ENCODE results near the gene NECTIN1.
"Not testable (repeated sequence)": the region's sequence is repeated elsewhere in the genome, so short reads cannot be mapped to it uniquely, and the experiment has no call there.

The NECTIN1 gene

DNA sequence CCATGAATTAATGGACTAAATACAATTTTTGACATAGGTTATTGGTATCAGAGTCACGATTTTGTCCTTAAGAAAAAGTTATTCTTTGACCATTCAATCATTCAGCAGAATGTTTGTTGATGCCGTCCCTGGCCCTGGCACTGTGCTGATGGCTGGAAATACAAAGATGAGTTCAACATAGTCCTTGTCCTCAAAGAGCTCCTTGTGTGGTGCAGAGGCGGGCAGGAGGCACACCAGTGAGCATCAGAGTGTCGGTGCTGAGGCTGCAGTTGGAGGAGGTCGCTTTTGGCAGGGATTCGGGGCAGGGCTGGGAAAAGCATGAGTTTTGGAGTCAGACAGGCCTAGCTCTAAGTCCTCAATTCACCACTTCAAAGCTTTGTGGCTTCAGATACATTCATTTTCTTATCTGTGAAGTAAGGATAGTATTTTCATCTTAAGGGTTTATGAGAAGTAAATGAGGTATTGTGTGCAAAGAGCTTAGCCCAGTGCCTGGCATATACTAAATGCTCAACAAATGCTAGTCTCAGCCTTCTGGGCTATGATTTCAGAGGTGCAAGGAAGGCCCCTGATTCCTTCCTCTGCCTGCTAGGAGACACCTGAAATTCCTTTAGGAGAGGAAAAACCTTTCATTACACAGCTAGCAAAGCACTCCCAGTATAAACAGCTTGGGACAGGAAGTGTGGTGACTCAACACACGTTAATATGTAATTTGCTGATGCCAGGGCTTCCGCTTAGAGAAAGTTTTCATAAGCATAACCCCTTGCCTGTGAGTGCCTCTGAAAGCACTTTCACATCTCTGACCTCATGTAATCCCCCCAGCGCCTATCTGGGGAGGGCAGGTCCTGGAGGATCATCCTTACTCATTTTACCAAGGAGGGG is 113.8 kb downstream of the NECTIN1 start:
- FAIRE-seq, result no peak

DNA sequence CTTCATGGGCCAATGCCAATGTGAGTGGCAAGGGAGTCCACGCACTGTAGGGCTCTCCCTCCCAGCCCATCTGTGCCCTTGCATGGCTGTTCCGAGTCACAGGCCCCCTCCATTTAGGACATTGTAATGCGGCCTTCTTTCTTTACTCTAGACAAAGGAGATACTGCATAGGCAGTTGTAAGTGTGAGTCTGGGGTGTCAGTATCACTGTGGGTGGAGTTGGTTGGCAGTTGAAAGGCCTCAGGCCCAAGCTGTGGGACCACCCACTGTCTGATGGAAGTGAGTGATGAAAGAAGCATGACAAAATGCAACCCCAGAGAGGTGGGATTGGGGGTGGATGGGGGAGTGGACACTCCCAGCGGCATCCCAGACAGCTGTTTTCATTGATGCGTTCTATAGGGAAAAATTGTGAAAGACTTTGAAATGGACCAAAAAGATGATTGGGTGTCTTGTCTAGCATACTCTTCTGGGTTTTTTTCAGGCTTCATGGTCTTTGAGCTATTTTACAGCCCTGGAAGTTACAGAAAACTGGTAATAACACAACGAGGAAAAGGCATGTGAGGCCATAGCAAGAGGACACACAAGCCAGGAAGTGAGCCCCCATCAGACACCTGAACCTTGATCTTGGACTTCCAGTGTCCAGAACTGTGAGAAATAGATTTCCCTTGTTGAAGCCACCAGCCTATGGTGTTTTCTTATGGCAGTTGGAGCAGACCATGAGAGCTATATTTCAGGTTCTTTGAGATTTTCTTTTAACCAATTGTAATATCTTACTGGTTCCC is 114.6 kb downstream of the NECTIN1 start:
- FAIRE-seq, result no peak

DNA sequence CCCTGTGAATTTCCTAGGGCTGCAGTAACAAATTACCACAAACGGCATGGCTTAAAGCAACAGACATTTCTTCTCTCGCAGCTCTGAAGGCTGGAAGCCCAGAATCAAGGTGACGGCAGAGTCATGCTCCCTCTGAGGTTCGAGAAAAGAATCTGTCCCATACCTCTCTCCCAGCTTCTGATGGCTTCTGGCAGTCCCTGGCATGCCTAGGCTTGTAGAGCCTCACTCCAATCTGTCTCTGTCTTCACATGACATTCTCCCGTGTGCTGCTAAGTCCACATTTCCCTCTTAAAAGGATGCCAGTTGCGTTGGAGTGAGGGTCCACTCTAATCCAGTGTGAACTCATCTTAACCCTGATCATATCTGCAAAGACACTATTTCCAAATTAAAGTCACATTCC is 116.2 kb downstream of the NECTIN1 start:
- no peak for FAIRE-seq

DNA sequence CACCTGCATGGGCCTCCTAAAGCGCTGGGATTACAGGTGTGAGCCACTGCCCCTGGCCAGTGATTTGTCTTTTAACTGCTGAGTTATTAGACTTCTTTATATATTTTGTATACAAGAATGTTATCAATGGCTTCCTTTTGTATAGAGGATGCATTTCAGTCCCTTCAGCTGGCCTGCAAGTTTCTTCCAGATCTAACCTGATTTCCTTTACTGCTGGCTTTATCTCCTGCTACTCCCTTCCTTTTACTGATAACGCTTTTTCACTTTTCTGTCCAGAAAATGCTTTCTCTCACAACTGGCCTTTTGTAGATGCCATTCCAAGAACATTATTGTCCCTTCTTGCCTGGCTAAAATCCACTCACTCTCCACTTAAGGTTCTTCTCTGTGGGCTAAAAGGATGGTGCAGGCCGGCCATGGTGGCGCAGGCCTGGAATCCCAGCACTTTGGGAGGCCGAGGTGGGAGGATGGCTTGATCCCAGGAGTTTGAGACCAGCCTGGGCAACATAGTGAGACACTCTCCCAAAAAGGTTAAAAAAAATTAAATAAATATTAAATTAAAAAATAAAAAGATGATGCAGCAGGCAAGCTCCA is 118.1 kb downstream of the NECTIN1 start:
- FAIRE-seq, result no peak

DNA sequence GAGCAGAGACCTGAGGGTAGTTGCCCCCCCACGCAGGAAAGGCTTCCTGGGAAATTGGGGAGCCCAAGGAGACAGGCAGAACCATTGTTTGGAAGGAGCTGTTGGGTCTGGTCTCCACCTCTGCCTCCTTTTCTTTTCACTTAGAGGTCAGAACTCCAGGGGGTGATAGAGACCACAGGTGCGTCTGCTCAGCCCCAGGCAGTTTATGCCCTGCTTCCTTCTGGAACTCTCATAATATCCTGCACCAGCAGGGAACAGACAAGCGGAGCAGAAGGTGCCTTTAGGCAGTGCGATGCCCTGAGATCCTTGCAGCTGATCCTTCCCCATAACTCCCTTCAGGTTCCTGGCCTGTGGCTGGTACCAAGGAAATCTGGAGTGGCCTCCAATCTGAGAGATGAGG is 120.2 kb downstream of the NECTIN1 start:
- FAIRE-seq, result no peak

DNA sequence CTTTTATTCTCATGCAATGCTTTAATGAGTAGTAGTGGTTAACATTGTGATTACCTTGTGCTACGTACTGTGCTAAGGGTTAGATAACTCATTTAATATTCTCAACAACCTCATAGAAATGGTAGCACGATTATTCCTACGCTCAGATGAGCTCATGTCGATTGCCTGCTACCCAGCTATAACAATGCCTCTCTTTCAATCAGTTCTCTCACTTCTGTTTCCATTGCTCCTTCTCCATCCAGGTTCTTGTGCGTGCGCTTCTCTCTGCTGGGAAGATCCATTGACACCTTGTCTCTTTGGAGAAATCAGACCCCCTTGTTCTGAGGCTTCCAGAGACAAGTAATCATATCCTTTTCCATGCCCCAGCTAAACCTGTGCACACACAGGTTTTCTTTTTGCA is 120.8 kb downstream of the NECTIN1 start:
- FAIRE-seq, result no peak

DNA sequence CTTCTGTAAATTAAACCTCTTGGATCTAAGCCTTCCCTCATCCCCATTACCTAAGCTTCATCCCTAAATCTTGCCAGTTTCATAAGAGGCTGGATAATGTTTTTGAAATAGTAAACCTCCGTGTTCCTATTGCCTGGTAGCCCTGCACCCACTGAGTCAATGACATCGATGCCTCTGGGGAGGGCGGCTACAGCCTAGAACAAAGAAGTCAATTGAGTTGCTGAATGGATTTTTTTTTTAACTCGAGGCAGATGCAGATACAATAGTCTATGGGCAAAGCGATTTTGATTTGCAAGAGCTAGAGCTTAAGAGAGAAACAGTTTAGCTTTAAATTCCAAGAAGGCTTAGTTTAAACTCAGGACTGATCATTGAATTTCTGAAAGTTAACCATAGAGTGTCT is 121.3 kb downstream of the NECTIN1 start:
- FAIRE-seq, result no peak

DNA sequence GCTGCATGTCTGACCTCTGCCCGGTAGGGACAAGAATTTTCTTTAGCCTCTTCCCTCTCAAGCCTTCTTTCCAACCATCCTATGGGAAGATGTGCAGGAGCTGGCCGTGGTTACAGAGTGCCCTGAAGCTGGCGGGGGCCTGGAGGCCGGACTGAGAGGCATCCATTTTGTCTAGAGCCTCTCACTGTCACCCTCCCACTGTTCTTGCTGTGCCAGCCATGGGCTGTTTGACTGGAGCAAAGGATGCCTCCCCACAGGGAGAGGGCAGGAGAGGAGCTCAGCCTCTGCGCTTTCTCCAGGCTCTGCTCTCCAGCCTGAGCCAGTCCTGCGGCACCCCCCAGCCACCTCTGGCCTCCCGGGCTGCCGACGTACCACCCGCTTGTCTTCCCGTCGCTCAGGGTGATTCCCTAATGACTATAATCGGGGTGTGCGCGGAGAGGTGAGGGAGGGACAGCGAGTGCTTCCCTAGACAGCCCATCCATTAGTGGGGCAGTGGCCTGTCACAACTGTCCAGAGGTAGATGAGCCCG is 123.8 kb downstream of the NECTIN1 start:
- FAIRE-seq, result no peak

DNA sequence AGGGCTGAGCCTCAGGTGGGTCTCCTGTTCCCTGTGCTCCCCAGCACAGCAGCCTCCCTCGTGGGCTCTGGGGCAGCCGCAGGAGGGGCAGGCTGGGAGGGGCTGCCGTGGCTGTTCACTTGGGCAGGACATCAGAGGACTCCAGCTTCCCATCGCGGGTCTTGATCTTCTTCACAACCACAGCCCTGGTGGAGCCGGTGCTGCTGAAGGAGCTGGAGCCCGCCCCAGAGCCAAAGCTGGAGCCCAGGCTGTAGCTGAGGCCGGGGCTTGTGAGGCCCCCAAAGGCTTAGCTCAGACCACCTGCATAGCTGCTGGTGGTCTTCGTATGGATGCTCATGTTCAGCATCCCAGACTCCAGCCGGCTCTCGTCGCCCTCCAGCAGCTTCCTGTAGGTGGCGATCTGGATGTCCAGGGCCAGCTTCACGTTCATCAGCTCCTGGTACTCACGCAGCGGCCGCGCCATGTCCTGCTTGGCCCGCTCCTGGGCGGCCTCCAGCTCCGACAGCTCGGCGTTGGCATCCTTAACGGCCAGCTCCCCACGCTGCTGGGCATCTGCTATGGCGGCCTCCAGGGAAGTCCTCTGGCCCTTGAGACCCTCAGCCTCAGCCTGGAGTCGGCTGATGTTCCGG is 126.1 kb downstream of the NECTIN1 start:
- no peak for FAIRE-seq

DNA sequence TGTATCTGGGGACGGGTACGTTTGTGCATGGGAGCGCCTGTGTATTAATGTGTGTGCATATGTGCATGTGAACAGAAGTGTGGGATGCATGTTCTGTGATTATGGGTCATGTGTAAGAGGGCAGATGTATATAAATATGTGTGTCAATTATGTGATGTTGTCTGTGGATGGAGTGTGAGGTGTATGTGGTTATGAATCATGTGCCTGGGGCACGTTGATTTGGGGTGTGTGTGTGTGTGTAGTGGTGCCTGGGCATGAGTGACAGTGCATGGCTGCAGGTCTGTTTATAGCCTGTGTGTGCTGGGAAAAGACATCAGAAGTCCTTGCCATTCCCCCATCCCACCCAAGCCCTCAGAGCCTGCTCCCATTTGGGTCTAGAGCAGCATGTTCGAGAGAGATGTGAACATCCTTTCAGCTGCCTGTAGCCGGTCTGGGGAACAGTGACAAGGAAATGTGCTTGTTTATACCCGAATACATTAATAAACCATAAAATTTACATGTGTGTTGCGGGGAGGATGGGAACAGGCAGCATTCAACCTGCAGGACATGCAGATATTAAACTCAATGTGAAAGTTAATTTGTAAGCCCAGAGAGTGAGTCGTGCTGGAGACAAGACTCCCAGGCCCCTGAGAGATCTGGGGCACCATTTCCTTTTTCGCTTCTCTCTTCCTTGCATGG is 129.0 kb downstream of the NECTIN1 start:
- FAIRE-seq, result no peak

DNA sequence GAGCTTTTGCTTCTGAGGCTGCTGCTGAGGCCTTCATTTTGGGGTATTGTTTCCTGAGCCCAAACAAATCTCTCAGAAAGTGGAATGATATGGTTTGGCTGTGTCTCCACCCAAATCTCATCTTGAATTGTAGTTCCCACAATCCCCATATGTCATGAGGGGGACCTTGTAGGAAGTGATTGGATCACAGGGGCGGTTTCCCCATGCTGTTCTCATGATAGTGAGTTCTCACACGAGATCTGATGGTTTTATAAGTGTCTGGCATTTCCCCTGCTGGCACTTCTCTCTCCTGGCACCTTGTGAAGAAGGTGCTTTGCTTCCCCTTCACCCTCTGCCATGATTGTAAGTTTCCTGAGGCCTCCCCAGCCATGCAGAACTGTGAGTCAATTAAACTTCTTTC is 133.1 kb downstream of the NECTIN1 start:
- not testable (repeated sequence) for FAIRE-seq

DNA sequence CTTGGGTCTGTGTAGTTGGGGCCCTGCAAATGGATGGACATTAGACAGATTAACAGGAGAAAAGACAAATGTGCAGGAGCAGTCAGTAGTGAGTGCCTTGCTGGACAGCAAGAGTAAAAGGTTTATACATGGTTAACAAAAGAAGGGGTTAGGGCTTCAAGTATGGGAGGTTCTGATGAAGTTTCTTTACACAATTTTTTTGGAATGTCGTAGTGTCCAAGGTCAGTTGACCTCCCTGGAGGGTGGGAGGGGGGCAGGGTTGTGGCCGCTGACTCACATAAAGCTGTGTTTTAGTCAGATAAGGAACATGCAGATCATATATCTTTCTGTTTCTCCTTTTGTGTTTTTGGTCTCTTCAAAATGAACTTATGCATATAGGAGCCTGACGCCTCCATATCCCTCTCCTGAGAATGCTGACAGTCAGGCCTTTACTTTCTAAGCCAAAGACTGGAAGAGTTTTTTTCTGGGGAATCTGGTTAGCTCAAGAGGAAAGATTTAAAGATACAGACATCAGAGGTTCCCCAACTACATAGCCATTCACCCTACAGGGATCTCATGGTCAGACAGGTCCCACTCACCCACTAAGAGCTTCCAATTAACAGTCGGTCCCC is 134.3 kb downstream of the NECTIN1 start:
- no peak for FAIRE-seq

DNA sequence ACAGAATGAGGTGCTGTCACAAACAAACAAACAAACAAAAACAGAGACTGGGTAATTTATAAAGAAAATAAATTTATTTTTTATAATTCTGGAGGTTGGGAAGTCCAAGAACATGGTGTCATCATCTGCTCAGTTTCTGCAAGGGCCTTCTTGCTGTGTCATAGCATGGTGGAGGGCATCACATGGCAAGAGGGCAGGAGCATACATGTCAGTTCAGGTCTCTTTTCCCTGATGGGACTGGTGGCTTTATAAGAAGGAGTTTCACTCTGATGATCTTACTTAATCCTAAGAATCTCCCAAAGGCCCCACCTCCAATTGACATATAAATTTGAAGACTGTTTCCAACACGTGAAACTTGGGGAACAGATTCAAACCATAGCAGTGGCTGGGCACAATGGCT is 135.7 kb downstream of the NECTIN1 start:
- no peak for FAIRE-seq

DNA sequence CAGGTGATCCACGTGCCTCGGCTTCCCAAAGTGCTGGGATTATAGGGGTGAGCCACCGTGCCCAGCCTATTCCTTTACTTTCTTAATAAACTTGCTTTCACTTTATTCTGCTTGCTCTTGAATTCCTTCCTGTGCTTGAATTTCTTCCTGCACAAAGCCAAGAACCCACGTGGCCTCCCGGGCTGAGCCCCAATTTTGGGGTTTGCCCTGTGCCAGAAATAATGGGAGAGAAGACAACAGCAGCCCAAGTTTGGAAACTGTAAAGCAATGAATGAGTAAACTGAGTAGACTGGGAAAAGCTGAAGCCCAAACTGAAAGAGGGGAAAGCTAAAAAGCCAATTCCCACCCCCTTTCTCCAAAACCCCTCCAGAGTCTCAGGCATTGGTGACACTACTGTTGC is 136.4 kb downstream of the NECTIN1 start:
- no peak for FAIRE-seq

DNA sequence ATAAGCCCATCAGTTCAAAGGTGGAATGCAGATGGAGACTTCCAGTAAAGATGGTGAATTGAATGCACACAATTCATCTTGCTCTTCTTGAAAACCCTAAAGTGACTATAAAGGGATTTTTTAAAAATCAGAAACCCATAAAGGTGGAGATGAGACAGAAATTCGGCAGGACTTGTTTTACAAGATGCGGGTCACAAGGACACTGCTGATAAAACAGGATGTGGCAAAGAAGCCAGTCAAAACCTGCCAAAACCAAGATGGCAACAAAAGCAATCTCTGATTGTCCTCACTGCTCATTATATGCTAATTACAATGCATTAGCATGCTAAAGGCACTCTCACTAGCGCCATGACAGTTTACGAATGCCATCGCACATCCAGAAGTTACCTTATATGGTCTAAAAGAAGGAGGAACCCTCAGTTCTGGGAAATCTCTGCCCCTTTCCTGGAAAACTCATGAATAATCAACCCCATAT is 137.1 kb downstream of the NECTIN1 start:
- FAIRE-seq, result no peak

DNA sequence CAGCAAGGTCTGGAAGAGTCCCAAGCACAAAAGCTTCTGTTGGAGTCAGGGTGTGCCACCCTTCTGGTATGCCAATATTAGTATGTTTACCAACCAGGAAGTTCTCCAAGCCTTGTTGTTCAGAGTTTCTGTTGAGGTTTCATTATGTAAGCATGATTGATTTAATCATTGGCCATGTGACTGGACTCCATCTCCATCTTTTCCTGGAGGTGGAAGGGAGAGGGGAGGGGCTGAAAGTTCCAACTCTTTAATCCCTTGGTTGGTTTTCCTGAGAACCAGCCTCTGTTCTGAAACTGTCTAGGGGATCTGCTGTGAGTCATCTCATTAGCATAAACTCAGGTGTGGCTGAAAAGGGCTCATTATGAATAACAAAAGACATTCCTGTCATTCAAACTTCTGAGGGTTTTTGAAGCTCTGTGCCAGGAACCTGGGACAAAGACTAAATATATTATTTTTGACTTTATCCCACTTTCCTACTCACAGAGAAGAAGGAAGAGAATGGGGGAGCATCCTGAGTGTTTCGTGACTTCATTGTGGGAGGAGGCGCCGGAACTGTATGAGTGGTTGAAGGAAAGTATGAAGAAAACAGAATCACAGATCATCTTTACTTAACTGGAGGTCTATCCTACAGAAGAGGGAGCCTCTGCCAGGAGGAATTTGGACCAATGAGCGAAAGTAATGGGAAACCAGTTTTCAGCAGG is 138.2 kb downstream of the NECTIN1 start:
- FAIRE-seq, result no peak

DNA sequence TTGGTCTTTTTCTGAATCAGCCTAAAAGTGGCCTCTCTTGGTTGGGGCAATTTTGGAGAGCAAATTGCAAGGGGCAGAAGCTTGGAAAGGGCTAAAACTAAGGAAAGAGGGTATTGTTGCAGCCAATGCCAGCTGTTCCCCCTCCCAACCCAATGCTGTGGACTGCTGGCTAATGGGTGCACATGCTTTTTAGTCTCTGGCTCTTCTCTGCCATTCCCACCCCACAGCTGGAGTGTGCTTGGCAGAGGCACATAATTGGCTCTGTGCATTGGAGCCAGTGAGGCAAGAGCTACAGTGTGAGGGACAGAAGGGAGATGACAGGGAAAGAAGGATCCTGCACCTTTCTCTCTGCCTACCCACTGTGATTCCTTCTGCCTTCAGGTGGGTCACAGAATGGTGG is 140.0 kb downstream of the NECTIN1 start:
- no peak for FAIRE-seq

Measured in endometrium (tissue), 2 donors.